HUDEP-2 (cell line): Measurements from ENCODE around the gene CBX8.

ENCODE experiments used
- DNase-seq, 76 experiments: peaks; one replicate each; lab custom pipeline; 2025; ENCODE audit not compliant: unreplicated experiment in 76 of 76; lab: John Stamatoyannopoulos, UW

Gene CBX8

DNA sequence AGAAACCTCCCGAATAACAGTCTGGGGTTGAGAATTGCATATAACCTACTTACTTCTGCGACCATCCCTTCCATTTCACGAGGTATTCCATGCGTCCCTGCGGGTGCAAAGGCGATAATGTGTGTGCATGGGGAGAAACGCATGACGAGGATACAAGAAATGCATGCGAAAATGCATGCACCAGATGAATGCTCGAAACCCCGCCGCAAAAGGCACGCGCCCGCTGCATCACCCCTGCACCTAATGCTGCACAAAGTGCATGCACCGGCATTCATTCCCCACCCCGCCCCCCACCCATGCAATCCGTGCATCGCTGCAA, 474 bp downstream of the CBX8 start:
- no peak for DNase-seq

DNA sequence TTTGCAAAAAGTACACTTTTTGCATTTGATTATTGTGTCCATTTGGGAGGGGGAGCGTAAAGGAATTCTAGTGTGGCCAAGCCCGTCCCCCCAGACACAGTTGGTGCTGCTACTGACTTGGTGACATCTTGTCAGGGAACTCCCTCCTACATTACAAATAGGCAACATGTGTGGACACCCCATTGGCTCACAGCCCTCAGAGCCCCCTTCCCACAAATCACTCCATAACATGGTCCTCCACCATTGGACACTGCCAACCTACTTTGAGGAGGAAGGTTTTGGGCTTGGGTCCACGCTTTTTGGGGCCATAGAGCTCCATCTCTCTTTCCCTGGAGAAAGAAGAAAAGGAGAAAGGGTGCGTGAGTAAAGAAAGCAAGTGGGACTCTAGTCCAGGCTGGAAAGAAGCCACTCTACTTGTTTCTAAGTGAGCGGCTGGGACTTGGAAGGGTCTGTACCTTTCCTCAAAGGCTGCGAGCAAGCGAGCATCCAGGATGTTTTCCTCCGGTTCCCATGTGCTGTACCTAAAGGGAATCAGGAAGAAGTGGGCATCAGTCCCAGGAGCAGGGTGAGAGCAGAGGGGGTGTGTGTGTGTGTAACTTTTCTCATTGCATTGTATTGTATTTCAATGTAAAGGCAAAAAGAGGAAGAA, 958 bp downstream of the CBX8 start:
- no peak for DNase-seq

DNA sequence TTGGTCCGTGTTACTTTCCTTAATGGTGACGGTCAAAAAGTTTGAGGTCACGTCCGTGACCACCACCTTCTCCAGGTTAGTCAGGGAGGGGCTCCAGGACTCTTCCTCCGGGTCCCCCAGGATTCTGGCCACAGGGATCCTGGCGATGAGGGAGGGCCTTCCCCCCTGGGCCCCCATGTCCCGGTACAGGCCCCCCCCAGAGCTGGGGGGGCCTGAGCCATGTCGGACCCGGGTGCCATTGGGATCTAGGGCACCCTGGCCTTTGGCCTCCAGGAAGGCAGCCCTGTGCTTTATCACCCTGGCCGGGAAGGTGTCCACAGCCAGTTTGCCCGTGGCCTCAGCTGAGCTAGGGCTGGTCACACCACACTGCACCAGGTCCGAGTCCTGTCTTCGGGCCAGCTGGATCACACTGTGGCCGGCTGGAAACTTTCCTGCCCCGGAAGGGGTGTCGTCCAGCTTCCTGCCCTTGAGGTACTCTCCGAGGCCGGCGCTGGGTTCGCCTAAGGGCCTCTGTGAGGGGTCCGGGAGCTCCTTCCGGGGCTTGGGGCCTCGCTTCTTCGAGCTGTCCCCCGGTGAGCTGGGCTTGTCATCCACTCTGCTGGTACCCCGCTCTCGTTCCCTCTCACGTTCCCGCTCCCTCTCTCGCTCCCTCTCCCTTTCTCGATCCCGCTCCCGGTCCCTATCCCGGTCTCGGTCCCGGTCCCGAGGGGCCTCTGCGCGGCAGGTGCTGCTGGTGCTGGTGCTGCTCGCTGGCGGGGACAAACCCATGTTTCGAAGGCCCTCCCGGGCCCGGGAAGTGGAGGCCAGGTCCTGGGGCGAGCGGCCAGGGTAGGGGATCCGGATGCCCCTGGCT, 2.0 kb downstream of the CBX8 start:
- DNase-seq, result no peak

DNA sequence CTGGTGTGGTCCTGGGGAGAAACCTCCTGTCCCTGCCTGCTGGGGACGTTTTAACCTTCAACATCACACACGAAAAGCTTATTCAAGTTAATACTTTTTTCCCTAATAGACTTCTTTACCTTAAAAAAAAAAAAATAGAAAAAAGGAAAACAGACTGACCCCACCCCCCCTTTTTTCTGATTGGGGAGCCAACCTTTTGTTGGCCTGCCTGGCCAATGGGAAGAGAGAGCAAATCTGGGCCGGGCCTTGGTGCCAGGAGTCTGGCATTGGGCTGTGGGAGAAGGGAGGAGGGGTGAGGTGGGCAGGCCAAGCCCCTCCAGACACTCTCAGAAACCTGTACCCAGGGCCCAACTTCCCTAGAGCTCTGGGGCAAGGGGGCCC, 3.0 kb downstream of the CBX8 start:
- DNase-seq, result no peak

DNA sequence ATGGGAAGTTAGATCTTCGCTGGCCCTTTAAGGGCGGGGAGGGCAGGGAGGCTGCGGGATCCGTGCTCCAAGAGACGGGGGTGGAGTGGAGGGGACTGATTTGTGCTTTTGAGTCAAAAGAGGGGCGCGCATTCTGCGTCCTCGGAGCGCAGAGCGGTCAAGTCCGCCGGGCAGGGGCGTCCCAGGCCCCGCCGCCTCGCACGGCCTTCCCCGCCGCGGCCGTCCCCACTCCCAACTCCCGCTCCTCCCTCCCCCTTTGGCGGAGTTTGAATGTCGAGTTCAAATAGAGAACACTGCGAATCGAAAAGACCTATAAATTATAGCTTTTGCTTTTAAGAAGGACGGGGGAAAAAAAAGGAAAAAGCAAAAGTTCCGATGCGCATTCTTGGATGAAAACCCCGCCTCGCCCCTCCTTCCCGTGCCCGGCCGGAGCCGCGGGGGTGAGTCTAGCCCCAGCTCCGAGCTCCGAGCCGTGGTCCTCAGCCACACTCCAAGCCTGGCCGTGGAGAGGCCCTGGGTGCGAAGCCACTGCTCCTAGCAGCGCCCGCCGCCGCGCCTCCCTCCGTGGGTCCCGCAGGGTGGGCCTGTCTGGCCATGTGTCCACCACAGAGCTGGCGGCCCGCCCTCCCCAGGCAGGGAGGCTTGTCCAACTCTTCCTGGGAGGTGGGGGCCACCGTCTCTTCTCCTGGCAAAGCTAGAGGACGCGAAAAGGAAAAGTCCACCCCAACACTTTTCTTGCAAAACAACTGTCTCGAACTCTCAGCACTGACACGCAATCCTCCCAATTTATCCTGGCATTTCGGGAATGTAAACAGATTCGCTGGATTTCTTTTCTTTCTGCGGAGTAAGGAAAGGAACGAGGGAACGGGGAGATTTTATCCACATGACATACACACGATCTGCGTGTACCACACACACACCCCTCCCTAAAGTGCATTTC, 3.6 kb downstream of the CBX8 start:
- no peak for DNase-seq

DNA sequence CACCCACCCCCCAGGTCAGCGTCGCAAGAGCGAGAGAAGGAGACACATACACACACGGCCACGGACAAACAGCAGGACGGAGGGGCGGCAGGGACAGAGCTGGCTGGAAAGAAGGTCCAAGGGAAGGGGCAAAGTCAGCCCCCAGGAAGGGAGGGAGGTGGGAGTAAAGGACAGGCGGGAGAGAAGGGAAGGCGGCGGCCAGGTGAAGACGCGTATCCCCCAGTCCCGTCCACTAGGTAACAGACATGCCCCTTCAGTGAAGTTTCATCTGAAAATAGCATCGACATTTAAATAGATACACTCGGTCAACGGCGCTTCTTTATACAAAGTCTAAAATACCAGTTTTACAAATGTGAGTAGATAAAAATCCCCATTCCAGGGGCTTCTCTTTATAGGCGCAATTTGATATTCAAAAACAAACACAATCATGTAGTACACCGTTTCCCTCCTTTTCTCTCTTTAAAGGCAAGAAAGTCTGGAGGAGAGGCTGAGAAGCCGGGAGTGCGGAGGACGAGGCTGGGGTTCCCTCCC, 4.5 kb downstream of the CBX8 start:
- DNase-seq, result no peak

DNA sequence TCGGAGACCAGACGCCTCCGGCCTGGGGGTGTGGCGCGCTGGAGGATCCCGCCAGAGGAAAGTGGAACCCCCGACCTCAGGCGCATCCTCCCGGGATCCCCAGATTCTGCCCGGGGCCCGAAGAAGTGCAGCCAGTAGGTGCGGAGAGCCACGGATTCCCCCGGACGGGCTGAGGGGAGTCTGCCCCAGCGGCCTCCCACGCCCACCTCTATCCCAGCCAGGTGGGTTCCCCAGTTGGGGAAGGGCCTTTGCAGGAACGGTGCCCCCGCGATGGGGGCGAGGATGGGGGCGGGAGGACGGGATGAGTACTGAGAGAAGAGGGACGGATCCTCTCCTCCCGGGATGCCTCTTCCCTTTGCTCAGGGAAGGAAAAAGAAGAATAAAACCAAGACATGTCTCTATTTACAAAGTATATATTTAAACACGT, 5.1 kb downstream of the CBX8 start:
- no peak for DNase-seq

DNA sequence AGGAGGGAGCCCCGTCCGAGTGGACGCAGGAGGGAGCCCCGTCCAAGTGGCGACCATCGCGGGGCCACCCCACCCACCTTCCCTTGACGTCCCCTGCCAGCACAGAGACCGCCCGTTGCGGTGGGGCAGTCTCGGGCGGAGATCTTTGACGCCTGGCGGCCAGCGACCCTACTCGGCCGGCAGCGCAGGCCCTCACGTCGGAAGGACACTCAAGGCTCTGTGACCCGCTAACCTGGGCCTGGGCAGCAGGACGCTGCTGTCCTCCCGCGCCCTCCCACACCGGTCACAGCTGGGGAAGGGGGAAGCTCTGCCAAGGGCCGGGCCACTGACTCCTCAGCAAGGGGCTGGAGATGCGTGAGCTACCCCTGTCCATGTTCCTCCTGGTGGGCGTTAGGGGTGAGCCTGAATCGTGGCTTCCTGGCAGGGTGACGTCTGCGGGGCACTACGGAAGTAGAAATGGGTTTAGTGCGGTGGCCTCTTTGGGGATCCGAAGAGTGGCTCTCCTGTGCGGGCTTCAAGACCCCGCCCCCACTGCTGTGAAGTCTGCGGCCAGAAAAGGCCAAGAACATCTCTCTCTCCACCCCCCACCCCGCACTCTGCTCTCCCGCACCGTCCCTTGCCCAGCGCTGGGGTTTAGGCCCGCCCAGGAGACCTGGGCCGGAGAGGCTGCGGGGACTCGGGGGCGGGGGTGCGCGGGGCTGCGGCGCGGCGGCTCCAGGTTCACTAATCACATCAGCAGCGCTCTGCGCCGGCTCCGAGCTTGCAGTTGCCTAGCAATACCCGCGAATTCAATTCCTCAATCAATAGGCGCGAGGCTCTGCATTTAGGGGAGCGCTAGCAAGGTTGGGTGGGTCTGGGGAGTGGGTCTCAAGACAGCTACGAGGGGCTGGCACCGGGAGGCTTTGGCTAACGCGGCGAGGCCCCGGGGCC, 5.8 kb downstream of the CBX8 start:
- no peak for DNase-seq

DNA sequence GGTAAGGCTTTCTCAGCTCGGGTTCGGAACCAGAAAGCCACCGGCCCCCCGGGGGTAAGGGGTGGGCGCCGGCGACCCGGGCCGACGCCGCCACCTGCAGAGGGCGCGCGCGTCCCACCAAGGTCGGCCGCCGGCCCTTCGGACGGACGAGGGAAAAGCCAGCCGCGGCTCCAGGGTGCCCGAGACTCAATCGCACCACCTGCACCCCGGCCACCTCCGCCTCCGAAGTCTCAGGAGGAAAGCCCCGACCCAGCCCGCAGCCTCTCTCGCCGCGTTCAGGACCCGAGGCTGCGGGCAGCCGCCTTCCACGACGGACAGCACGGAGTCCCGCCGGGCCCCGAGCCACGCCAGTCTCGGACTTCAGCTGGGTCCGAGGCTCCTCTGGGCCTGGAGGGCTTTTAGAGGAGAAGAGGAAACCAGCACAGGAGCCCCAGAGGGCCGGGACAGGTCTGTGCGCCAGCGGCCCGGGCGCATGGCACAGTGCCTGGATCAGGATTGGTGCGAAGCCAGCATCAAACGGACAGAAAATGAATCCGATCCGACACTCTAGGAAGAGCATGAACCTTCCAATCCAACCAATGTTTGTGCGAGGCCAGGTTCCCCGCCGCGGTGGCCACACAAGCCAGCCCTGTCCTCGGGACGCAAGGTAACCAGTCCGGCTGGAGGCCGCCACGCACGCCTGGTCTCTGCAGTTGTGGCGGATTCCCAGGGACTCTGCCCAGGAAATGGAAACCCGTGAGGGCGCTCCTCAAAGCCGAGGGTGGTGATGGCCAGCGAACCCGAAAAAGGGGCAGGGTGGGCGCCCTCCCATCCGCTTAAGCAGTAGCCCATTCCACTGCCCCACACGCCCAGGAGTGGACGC, 6.7 kb downstream of the CBX8 start:
- peak in 21 of 76 experiments; percentile 5 to 40 (median 21) for DNase-seq

DNA sequence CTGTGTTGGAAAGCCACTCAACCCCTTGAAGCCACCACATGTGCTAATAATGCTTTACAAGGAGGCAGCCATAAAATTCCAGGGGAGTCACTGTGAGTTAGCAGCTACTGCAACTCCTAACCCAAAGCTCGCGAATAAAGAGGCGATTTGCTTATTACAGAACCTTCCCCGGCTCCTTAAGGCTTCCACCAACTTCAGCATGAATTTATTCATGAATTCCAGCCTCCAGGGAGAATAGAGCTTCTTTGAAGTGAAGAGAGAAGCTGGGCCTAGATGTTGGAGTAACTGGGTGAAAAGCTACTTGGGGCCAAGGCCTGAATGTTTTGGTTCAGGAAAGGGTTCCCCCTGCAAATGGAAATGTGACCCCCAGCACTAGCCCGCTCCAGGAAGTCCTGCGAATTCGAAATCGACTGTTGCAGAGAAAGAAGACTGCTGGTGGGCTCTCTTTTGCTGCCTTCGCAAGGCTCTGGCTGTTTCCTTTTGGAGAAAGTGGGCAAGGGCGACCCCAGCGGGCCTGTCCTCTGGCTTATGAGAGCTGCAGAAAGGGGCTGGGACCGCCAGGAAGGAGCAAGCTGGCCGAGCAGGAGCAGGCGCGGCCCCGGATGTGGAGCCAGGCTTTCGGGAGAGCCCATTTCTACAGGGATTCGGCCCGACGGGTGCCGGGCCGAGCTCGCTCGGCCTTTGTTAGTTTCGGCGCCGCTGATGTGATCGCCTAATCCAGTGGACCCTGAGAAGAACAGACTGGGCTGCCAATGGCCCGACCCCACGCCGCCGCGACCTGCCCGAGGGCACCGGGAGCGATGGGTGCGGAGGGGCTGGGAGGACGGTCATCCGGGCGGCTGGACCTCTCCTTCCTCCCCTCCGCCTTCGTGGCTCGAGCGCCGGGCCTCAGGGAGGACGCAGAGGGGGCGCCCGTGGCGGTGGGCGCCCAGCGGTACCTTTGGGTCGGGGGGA, 7.6 kb downstream of the CBX8 start:
- DNase-seq, result no peak

DNA sequence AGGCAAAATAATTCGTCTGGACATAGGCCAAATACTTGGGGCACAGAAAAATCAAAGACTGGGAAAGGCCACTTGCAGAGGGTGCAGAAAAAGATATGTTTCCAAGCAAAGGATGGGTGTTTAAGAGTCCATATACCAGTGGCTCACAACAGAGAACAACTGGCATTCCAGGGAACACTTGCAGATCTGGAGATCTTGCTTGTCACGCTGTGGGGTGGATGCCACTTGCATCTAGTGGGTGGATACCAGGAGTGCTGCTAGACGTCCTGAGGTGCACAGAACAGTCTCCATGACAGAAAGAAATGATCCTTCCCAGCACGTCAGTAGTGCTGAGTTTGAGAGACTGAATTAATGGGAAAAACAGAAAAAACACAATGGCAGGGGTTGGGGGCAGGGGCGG, 8.4 kb downstream of the CBX8 start:
- no peak for DNase-seq

DNA sequence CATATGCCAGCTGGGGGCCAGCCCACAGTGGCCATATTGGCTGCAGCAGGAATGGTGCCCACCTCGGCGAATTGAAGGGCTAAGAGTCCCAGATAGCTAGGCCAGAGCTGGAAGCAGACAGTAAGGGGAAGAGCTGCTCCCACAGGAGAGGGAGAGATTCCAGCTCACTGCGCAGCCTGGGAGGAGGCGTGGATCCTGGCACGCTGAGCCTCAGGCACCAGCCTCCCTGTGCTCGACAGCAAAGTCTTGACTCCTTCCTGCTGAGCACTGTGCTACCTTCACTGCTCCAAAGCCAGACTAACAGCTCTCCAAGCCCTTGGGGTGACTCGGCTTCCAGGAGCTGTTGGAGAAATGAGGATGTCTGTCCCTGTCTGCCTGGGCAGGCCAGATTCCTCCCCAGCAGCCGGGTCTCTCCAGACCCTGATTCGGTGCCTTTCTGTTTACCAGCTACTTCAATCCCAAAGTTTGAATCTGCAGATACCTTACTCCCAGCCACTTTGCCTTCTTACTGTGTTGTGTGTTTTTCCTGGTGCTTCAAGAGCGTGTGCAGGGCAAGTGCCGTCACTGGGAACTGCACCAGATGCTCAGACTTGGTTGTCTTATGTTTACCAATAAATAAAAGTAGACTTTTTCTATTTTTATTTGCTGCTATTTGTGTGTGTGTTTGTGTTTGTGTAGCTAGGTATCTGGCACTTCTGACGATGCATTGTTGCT, 9.8 kb downstream of the CBX8 start:
- DNase-seq, result no peak

DNA sequence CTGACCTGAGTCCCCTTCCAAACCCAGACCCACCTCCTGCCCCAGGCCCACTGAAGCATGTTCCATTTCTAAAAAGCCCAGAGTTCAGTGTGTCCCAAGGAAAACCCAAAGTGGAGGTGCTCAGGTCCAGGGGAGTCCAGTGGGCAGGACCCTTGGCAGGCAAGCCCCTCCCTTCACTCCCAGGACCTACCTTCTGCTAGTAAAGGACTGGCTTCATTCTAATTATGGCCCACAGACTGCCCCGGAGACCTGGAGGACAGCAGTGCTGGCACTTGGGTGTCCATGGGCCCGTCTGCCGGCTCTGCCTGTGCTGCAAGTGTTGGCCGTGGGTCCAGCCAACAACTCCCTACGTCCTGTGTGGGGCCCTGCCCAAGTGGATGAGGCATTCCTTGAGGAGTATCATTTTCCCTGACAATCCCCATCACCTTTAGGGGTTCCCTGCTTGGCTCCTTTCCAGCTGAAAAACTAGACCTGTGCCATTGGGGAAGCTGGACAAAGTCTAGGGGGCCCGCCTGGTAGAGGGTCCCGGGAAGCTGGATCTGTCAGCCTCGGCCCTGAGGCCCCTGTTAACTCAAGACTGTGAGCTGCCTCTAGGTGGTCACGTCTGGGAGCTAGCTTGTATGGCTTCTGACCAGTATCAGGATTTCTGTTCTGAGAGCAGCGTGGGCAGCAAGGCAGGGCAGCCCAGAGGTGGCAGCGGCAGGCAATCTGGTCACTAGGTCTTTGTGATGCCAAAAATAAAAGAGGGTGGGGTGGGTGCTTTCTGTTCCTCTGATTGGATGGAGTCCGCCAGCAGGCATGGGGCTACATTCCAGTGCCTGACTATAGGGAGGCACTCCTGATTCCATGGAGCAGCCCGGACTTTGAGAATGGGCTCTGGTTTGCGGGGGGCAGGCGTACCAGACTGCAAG, 10.7 kb downstream of the CBX8 start:
- DNase-seq, result no peak

DNA sequence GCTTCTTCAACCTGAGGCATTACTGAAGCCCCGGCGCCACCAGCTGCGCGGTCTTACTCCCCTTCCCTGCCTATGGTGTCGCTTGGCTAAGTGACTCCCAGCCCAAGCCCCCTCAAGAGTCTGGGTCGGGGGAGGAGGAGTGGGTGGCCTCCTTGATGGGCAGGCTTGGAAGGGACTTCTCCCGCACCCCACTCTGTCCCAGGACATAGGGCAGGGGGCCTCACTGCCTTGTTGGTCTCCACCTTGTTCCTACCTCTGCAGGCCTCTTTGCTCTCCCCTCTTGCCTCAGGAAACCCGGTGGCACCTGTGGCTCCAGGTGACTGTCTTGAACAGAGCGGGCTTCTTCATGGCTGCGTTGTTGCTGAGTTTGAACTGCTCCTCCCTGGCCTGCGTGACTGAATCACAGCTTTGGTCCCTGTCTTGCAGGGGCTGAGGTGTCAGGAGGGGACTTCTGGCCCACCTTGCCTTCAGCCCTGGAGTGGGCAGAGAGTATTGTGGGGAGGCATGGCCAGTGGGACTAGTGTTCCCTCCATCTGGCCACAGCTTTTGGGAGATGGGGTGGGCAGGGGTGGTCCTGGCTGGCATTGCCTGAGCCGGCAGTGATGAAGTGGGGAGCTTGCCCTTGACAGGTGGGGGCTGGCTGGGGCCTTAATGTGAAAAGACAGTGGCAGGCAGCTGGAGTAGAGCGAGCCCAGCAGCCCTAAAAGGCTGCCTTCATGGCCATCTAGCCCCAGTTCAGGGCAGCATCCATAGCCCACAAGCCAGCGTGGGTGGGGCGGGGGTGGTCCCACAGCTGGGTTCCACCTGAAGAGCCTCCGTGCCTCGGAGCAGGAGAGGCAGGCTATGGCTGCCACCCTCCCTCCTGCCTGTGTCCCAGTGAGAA, 11.6 kb downstream of the CBX8 start:
- DNase-seq, result no peak

DNA sequence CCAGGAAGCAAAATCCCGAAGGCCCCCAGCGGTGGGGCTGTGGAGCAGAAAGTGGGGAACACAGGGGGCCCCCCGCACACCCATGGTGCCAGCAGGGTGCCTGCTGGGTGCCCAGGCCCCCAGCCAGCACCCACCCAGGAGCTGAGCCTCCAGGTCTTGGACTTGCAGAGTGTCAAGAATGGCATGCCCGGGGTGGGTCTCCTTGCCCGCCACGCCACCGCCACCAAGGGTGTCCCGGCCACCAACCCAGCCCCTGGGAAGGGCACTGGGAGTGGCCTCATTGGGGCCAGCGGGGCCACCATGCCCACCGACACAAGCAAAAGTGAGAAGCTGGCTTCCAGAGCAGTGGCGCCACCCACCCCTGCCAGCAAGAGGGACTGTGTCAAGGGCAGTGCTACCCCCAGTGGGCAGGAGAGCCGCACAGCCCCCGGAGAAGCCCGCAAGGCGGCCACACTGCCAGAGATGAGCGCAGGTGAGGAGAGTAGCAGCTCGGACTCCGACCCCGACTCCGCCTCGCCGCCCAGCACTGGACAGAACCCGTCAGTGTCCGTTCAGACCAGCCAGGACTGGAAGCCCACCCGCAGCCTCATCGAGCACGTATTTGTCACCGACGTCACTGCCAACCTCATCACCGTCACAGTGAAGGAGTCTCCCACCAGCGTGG, 12.4 kb downstream of the CBX8 start:
- no peak for DNase-seq
